Stimulated activated CD4-positive, alpha-beta T cell treated with anti-CD3 and anti-CD28 coated beads, Interleukin-15, amount 100 ng/mL, for 48 hours (primary cell): ENCODE data around the gene PRKD2.
"Not testable (repeated sequence)": the region's sequence is repeated elsewhere in the genome, so short reads cannot be mapped to it uniquely, and the experiment has no call there.

Source experiments
- DNase-seq, 2 donors: peaks; one replicate each; pipeline ENCODE4 v3.0.0-alpha.2; 2020; ENCODE audit warnings: low read depth in 2 of 2

PRKD2 gene

DNA sequence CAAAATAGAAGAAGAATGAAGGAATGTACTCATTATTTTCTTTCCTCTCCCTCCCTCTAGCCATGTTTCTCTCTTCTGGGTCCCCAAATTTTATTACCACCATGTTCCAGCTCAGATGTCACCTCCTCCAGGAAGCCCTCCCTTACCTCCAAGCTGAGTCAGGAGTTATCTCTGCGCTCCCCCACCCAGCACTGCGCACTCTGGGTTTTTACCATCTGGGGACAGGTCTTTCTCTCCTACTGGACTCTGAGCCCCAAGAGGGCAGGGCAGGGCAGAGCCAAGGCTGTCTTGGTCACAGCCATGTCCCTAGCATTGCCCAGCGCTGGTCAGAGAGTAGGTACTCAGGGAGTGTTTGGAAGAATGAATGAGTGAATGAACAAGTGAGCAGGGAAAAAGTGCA lies 83.8 kb downstream of the PRKD2 start:
- DNase-seq, result no peak

DNA sequence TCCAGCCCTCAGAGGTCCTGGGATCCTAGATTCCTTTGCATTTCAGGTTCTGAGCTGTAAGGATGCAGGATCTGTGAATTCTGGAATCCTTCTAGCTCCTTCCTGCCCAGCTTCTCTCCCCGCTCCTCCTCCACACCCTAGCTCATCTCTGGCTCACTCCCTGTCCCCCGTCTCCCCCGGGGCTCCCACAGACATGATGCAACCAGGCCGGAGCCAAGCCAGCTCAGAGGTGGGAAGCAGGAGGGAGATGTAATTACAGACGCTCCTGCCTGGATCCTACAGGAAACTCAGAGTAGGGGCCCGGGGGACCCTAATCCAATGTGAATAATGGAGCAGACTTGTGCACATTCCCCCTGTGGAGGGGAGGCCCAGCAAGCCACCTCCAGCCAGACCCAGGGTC lies 85.4 kb downstream of the PRKD2 start:
- DNase-seq, result no peak

- DNase-seq, result no peak
These were observed 86.2 kb downstream of the PRKD2 start for GRCh38 chr19:46630586-46631205.

GRCh38 chr19:46629546-46630025 lies 87.3 kb downstream of the PRKD2 start:
- no peak for DNase-seq

- not testable (repeated sequence) for DNase-seq
These were observed 87.9 kb downstream of the PRKD2 start for GRCh38 chr19:46628970-46629369.

- DNase-seq, result no peak
These were observed 90.5 kb downstream of the PRKD2 start for GRCh38 chr19:46626446-46626845.

GRCh38 chr19:46625731-46626130 lies 91.2 kb downstream of the PRKD2 start:
- DNase-seq, result no peak

- DNase-seq, result no peak
These were observed 91.8 kb downstream of the PRKD2 start, which contains the start of gene PTGIR for GRCh38 chr19:46624958-46625661. Gene PTGIR, minus strand, starts transcription at chr19:46625089. Its CDS starts 864 bp downstream, at chr19:46624225.
